ENCODE data around the gene TMEM91.

Gene TMEM91

DNA sequence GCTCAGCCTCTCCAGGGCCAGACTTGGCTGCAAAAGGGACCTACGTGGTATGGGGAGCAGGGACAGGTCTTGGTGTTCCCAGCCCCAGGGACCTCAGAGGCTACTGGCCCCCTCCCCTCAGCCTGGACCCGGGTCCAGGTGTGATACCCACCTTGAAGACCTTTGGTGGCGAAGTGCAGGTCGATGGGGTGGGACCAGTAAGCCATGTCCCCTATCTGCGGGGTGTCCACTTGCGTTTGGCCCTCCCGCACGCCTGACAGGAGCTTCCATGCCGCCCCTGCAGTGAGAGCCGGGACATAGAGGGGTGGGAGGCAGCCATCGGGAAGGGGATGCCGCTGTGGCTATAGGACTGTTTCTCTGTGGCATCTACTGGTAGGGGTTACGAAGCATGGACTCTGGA, 18.6 kb upstream of the TMEM91 start:
- TF ChIP-seq, protein P1, sequence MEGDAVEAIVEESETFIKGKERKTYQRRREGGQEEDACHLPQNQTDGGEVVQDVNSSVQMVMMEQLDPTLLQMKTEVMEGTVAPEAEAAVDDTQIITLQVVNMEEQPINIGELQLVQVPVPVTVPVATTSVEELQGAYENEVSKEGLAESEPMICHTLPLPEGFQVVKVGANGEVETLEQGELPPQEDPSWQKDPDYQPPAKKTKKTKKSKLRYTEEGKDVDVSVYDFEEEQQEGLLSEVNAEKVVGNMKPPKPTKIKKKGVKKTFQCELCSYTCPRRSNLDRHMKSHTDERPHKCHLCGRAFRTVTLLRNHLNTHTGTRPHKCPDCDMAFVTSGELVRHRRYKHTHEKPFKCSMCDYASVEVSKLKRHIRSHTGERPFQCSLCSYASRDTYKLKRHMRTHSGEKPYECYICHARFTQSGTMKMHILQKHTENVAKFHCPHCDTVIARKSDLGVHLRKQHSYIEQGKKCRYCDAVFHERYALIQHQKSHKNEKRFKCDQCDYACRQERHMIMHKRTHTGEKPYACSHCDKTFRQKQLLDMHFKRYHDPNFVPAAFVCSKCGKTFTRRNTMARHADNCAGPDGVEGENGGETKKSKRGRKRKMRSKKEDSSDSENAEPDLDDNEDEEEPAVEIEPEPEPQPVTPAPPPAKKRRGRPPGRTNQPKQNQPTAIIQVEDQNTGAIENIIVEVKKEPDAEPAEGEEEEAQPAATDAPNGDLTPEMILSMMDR (IDR thresholded peaks at IDR 0.05) = no peak
- Histone ChIP-seq H3K27me3 (no peaks in the 10 kb centered on the region), H3K9me3 (no peaks in the 10 kb centered on the region), H3K27ac (no peak overlapping the region), H3K4me1 (peaks cover 0 to 12% (median 2%) of the 10 kb centered on the region in 4 donors), H3K4me3 (no peak overlapping the region), H3K36me3 (no peaks in the 10 kb centered on the region)
- DNase-seq = no peak
- intact Hi-C loops (cut with DNase I; ENCODE audit: low total_unique reads) = loop anchor here (5.0 kb wide), 1 partner anchor 150 kb away; no protein-coding TSS in a partner anchor

DNA sequence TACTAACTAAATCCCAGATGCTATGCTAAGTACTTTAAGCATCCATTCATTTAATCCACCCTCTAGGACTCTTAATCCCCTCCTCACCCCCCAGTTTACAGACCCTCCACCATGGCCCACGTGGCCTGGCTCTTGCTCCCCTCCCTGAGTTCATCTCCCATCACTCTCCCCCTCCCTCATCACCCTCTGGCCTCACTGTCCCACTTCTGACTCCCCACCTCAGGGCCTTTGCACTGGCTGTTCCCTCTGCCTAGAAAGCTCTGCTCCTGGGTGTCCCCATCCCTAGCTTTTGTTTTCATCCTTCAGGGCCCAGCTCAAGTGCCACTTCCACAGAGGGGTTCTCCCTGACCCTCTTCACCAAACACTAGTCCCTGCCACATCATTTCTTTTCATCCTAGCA, 16.6 kb upstream of the TMEM91 start:
- TF ChIP-seq, protein P1 (IDR thresholded peaks at IDR 0.05) = no peak
- intact Hi-C loops (cut with DNase I; ENCODE audit: low total_unique reads) = loop anchor here (5.0 to 10.0 kb wide), 2 partner anchors 65 to 152 kb away; partner anchors contain the start of gene B3GNT8
- H3K27ac ChIP-seq = no peak overlapping the region
- H3K36me3 ChIP-seq = no peaks in the 10 kb centered on the region
- H3K4me3 ChIP-seq = no peak overlapping the region
- DNase-seq = no peak
- H3K4me1 ChIP-seq = peaks cover 0 to 11% (median 9%) of the 10 kb centered on the region in 4 donors
- no peaks in the 10 kb centered on the region for H3K27me3 ChIP-seq
- no peaks in the 10 kb centered on the region for H3K9me3 ChIP-seq

DNA sequence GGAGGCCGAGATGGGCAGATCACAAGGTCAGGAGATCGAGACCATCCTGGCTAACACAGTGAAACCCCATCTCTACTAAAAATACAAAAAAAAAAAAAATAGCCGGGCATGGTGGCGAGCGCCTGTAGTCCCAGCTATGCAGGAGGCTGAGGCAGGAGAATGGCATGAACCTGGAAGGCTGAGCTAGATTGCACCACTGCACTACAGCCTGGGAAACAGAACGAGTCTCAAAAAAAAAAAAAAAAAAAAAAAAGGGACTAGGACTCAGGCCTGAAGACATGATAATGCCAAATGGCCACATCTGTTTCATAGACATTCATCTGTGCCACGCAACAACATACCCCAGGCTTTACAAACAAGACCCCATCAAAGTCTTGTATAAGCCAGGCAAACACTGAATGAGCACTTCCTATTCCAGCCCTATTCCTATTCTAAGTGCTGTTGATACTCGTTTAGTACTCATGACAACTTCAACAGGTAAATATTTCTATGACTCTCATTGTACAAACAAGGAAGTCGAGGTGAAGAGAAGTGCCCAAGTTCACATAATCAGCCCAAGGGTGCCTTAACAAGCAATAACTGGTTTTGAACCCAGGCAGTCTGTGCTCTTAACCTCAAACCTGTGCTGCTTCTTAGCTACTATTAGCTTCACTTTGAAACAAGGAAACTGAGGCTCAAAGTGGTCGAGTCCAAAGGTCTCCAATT, 14.0 kb upstream of the TMEM91 start:
- H3K27ac ChIP-seq = no peak overlapping the region
- H3K27me3 ChIP-seq = no peaks in the 10 kb centered on the region
- TF ChIP-seq, protein P1 (IDR thresholded peaks at IDR 0.05) = no peak
- intact Hi-C loops (cut with DNase I; ENCODE audit: low total_unique reads) = loop anchor here (10.0 kb wide), 1 partner anchor 63 kb away; the partner anchor contains the start of gene B3GNT8
- no peaks in the 10 kb centered on the region for H3K36me3 ChIP-seq
- H3K9me3 ChIP-seq = no peaks in the 10 kb centered on the region
- no peak for DNase-seq
- H3K4me3 ChIP-seq = no peak overlapping the region
- H3K4me1 ChIP-seq = peaks cover 0 to 17% (median 13%) of the 10 kb centered on the region in 4 donors

DNA sequence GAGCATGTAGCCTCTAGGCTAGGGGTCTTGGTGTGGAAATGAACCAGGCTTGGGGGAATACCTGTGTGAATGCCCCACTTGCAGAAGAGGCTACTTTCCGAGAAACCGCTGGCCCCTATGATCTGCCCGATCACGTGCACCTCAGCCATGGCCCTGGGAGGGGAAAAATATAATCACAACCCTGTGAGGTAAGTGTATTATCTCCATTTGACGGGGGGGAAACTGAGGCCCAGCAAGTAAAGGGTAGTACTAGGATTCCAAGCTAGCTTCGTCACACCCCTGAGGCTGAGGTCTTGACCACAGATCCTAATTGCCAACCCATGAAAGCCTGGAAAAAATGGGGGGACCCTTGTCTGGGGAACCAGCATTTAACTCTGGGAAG, 13.0 kb upstream of the TMEM91 start:
- H3K27ac ChIP-seq = peak overlapping the region; percentile 90 to 95
- no peaks in the 10 kb centered on the region for H3K36me3 ChIP-seq
- intact Hi-C loops (cut with DNase I; ENCODE audit: low total_unique reads) = loop anchor here (10.0 kb wide), 1 partner anchor 61 kb away; the partner anchor contains the start of gene B3GNT8
- H3K9me3 ChIP-seq = no peaks in the 10 kb centered on the region
- peak overlapping the region; percentile 65 to 66 for H3K4me3 ChIP-seq
- H3K4me1 ChIP-seq = peaks cover 0 to 26% (median 13%) of the 10 kb centered on the region in 4 donors
- TF ChIP-seq, protein P1 (IDR thresholded peaks at IDR 0.05) = no peak
- DNase-seq = no peak
- H3K27me3 ChIP-seq = no peaks in the 10 kb centered on the region

DNA sequence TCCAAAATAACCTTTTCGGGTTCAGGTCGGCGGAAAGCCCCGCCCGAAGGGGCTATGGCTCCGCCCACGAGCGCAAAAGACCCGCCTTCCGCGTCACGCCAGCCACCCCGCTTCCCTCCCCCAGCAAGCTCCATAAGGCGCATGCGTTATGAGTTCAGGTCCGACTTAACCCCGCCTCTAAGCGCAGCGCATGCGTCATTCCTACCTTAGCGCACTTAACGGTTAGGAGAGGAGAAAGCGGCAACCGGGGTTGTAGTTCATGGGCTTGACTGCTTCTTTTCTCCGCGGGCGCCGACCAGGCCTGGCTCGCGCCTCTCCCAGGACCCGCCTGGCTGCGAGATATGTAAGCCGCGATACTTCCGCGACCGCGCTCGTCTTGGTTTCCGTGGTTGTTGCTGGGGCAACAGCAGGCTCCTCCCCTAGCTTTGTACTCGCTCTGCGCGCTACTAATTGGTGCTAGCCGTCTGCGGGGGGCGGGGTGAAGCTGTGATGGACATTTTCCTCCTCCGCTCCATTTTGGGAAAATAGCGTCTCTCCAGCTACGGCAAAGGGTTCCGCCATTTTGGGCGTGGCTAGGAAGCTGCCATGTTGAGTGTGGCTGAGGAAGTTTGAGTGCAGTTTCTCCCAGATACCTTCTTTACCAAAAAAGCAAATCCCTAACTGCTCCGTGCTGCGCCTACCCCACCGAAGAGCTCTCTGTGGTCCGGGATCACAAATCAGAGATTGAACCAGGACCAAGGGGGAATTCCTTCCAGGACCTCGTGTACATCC, 12.4 kb upstream of the TMEM91 start, which contains the start of gene B9D2:
Gene B9D2, minus strand, starts transcription at position 397 of the 771 bp plus-strand sequence. CDS start 630 bp downstream, outside the sequence.
- TF ChIP-seq, protein P1 (IDR thresholded peaks at IDR 0.05) = no peak
- Histone ChIP-seq H3K27me3 (no peaks in the 10 kb centered on the region), H3K9me3 (no peaks in the 10 kb centered on the region), H3K4me3 (peak within 1 kb of the TSS; percentile 65 to 66), H3K27ac (peak within 1 kb of the TSS; percentile 90 to 95), H3K4me1 (peaks cover 0 to 26% (median 13%) of the 10 kb centered on the region in 4 donors), H3K36me3 (no peaks in the 10 kb centered on the region)
- DNase-seq = peak; percentile 99
- intact Hi-C loops (cut with DNase I; ENCODE audit: low total_unique reads) = loop anchor here (10.0 kb wide), 1 partner anchor 61 kb away; the partner anchor contains the start of gene B3GNT8
